ENCODE results near the gene JAK1. TPM values are rescaled to one million over a fixed set of nuclear protein-coding genes. Genes with fewer than 3 reads are reported as not detected.

JAK1 gene
- total and polyA plus RNA-seq, 10 of the 15 experiments (the other 5 are each of a cell fraction or from before 2014, with no cell fraction given), result 9.6 to 45.5 (median 35.7) TPM

- BruUV-seq (replicated peaks), result no TSS peak
- Histone ChIP-seq H3K4me2 (ENCODE audit: control insufficient read depth, insufficient read depth) (no peak overlapping the region), H3K9ac (ENCODE audit: control insufficient read depth, insufficient read depth, low read length) (no peak overlapping the region), H3K27me3 (replicated peaks in 1 of 2; ENCODE audit: control insufficient read depth in 2 of 2, insufficient read depth in 2 of 2, low read length in 1 of 2) (no peaks in the 10 kb centered on the region), H3K4me3 (no peak overlapping the region), H3K9me3 (replicated peaks; ENCODE audit: control insufficient read depth, insufficient read depth, low read length) (no peaks in the 10 kb centered on the region), H3K79me2 (ENCODE audit: control insufficient read depth, insufficient read depth, low read length) (no peaks in the 10 kb centered on the region; the same call in none of the 2 replicates), H3K27ac (ENCODE audit: control insufficient read depth, insufficient read depth) (no peak overlapping the region), H3K36me3 (ENCODE audit: control insufficient read depth in 2 of 2, insufficient read depth in 2 of 2, low read length in 1 of 2) (peaks cover 4 to 20% of the 10 kb centered on the region in 2 experiments; a peak in 3 of 4 replicates), H4K20me1 (ENCODE audit: control insufficient read depth, insufficient read depth) (no peaks in the 10 kb centered on the region; the same call in 1 of the 2 replicates), H3K4me1 (ENCODE audit: control insufficient read depth, insufficient read depth, low read length) (peaks cover 30% of the 10 kb centered on the region), H2AFZ (ENCODE audit: control insufficient read depth, low read depth, low read length) (no peak overlapping the region)
- ChIA-PET SMC1A (ENCODE audit: uncharacterized antibody, unreplicated experiment) (interaction anchor here (4.2 kb wide), 1 partner anchor 14 kb away, joined by 17 read pairs; no protein-coding TSS in a partner anchor), POLR2A (no interaction called here), RAD21 (ENCODE audit: unreplicated experiment) (no interaction called here), CTCF (no interaction called here)
- 92% methylated on average over 4 of the region's 4 CpGs for WGBS (ENCODE audit: insufficient coverage, insufficient replicate concordance, low lambda C conversion rate, missing lambda C conversion rate)
- no peak for FAIRE-seq
- in situ Hi-C loops (cut with MboI) (no loop called here), intact Hi-C loops (cut with micrococcal nuclease; ENCODE audit: unreplicated experiment) (no loop called here)
- no peak for TF ChIP-seq ZBTB40 (IDR thresholded peaks at IDR 0.05; ENCODE audit: borderline replicate concordance)
- no peak for TF ChIP-seq STAT1 (conservative IDR thresholded peaks at IDR 0.05)
- TF ChIP-seq PAX8 (IDR thresholded peaks at IDR 0.05), result no peak
- no peak for TF ChIP-seq PML (IDR thresholded peaks at IDR 0.05; ENCODE audit: low read length)
- TF ChIP-seq HDAC6 (IDR thresholded peaks at IDR 0.05; ENCODE audit: unreplicated experiment), result no peak
- TF ChIP-seq PRDM15 (CRISPR knock-in tag; IDR thresholded peaks at IDR 0.05), result no peak
- DNase-seq (ENCODE audit: low read depth, low spot score), result no peak
- ATAC-seq, result no peak
Observed at GRCh38 chr1:64880449-64880848, 85.9 kb downstream of the JAK1 start.
